Suprapubic skin (tissue), 3 donors: Measurements from ENCODE around the gene SOAT1.

Source experiments
- EP300 ChIP-seq: sonication (generic); formaldehyde crosslinking; IDR thresholded peaks from one replicate; pipeline ENCODE4 v1.6.1; 2017; ENCODE audit warnings: antibody characterized with exemption
- POLR2A ChIP-seq, 2 donors: fragments of 450-650 bp; IDR thresholded peaks; one replicate each; pipeline ENCODE4 v1.6.1; 2017; ENCODE audit warnings: antibody characterized with exemption in 2 of 2, mild to moderate bottlenecking in 2 of 2, moderate library complexity in 2 of 2
- TF ChIP-seq, protein P1 (sequence below), 2 donors: fragments of 200-600 bp in 1 of 2; fragments of 450-650 bp in 1 of 2; sonication (generic) in 1 of 2; IDR thresholded peaks; one replicate each; pipeline ENCODE4 v1.5.1; 2016 to 2019; ENCODE audit warnings: antibody characterized with exemption in 2 of 2, mild to moderate bottlenecking in 1 of 2, moderate library complexity in 1 of 2

GRCh38 chr1:179310721-179311120, 17.1 kb downstream of the SOAT1 start:
- TF ChIP-seq, protein P1, sequence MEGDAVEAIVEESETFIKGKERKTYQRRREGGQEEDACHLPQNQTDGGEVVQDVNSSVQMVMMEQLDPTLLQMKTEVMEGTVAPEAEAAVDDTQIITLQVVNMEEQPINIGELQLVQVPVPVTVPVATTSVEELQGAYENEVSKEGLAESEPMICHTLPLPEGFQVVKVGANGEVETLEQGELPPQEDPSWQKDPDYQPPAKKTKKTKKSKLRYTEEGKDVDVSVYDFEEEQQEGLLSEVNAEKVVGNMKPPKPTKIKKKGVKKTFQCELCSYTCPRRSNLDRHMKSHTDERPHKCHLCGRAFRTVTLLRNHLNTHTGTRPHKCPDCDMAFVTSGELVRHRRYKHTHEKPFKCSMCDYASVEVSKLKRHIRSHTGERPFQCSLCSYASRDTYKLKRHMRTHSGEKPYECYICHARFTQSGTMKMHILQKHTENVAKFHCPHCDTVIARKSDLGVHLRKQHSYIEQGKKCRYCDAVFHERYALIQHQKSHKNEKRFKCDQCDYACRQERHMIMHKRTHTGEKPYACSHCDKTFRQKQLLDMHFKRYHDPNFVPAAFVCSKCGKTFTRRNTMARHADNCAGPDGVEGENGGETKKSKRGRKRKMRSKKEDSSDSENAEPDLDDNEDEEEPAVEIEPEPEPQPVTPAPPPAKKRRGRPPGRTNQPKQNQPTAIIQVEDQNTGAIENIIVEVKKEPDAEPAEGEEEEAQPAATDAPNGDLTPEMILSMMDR (IDR thresholded peaks at IDR 0.05): no peak
- no peak for TF ChIP-seq EP300
- no peak for TF ChIP-seq POLR2A (IDR thresholded peaks at IDR 0.05)
